Lower leg skin (tissue), 4 donors: ENCODE measurements around the gene DNAJC12. TPM values are rescaled to one million over a fixed set of nuclear protein-coding genes. Genes with fewer than 3 reads are reported as not detected.

Experiments
- DNase-seq, 2 donors: peaks; one replicate each; pipeline ENCODE4 v3.0.0-alpha.2; 2019; ENCODE audit warnings: low spot score in 2 of 2
- H3K4me3 ChIP-seq: fragments of 200-600 bp; sonication (generic); 2 replicates; pipeline ENCODE4 v1.5.1; 2017; ENCODE audit warnings: mild to moderate bottlenecking, low read depth; ENCODE audit not compliant: poor library complexity, severe bottlenecking
- CTCF ChIP-seq, 3 donors: fragments of 450-650 bp; IDR thresholded peaks; one replicate each; pipeline ENCODE4 v1.5.1; 2016; ENCODE audit warnings: antibody characterized with exemption in 3 of 3, mild to moderate bottlenecking in 3 of 3, moderate library complexity in 2 of 3
- POLR2A ChIP-seq, 2 donors: fragments of 450-650 bp; IDR thresholded peaks; one replicate each; pipeline ENCODE4 v1.6.1; 2016 to 2017; ENCODE audit warnings: antibody characterized with exemption in 2 of 2, mild to moderate bottlenecking in 1 of 2, moderate library complexity in 1 of 2
- WGBS, 2 donors: methylation state at CpG; one replicate each; pipeline ENCODE4 v1.1.5; 2018; 5-methylcytosine and 5-hydroxymethylcytosine counted together
- intact Hi-C: fragments of 100-400 bp; cut with DNase I; formaldehyde crosslinking; loops from one replicate; pipeline ENCODE4 v1.15.0; 2023; ENCODE audit warnings: low total_unique reads
- total RNA-seq, 4 donors: library from RNA; depleted of rRNA; stranded (reverse); fragments of >200 nt; gene quantifications; one replicate each; pipeline ENCODE4 v1.1.0, GENCODE V29; 2016

Gene DNAJC12
- total RNA-seq, 4 donors from 2014 or later, result 0.49 TPM; not detected in 3

GRCh38 chr10:67818323-67818722, 19.7 kb downstream of the DNAJC12 start:
- no peak for DNase-seq
- no peak for TF ChIP-seq POLR2A (IDR thresholded peaks at IDR 0.05)
- no peak for TF ChIP-seq CTCF (IDR thresholded peaks at IDR 0.05)
- no peak overlapping the region for H3K4me3 ChIP-seq
- WGBS, 2 donors, result 63 to 65% methylated on average over 3 of the region's 3 CpGs
- intact Hi-C loops, result no loop called here

- intact Hi-C loops, result no loop called here
- TF ChIP-seq CTCF (IDR thresholded peaks at IDR 0.05), result no peak
- no peak for TF ChIP-seq POLR2A (IDR thresholded peaks at IDR 0.05)
- no peak for DNase-seq
- WGBS, 2 donors, result 78 to 85% methylated on average over 4 of the region's 4 CpGs
- H3K4me3 ChIP-seq, result no peak overlapping the region
Observed at GRCh38 chr10:67816719-67817118, 21.3 kb downstream of the DNAJC12 start.

GRCh38 chr10:67815571-67816059, 22.4 kb downstream of the DNAJC12 start:
- WGBS, 2 donors, result 41 to 63% methylated on average over 4 of the region's 4 CpGs
- intact Hi-C loops, result no loop called here
- TF ChIP-seq CTCF (IDR thresholded peaks at IDR 0.05), result no peak
- TF ChIP-seq POLR2A (IDR thresholded peaks at IDR 0.05), result no peak
- no peak overlapping the region for H3K4me3 ChIP-seq
- no peak for DNase-seq

- 59 to 63% methylated on average over 4 of the region's 4 CpGs for WGBS, 2 donors
- H3K4me3 ChIP-seq, result no peak overlapping the region
- TF ChIP-seq CTCF (IDR thresholded peaks at IDR 0.05), result no peak
- no peak for TF ChIP-seq POLR2A (IDR thresholded peaks at IDR 0.05)
- intact Hi-C loops, result no loop called here
- no peak for DNase-seq
Observed at GRCh38 chr10:67812007-67812406, 26.0 kb downstream of the DNAJC12 start.

GRCh38 chr10:67809107-67809506, 28.9 kb downstream of the DNAJC12 start:
- TF ChIP-seq CTCF (IDR thresholded peaks at IDR 0.05) (no peak), POLR2A (IDR thresholded peaks at IDR 0.05) (no peak)
- intact Hi-C loops, result no loop called here
- no peak for DNase-seq
- WGBS, 2 donors, result 95 to 97% methylated on average over 2 of the region's 2 CpGs
- H3K4me3 ChIP-seq, result no peak overlapping the region

GRCh38 chr10:67808704-67809103, 29.3 kb downstream of the DNAJC12 start:
- intact Hi-C loops, result no loop called here
- DNase-seq, result no peak
- TF ChIP-seq POLR2A (IDR thresholded peaks at IDR 0.05) (no peak), CTCF (IDR thresholded peaks at IDR 0.05) (no peak)
- 25 to 56% methylated on average over 1 of the region's 1 CpG for WGBS, 2 donors
- no peak overlapping the region for H3K4me3 ChIP-seq
